Measurements from ENCODE around the gene DPEP1.
"Not testable (repeated sequence)": the region's sequence is repeated elsewhere in the genome, so short reads cannot be mapped to it uniquely, and the experiment has no call there.

DPEP1 gene

GRCh38 chr16:89667000-89667399 lies 53.6 kb downstream of the DPEP1 start:
- H3K27me3 ChIP-seq (ENCODE audit: insufficient read depth, low read length, poor library complexity, severe bottlenecking); H3K9ac ChIP-seq (ENCODE audit: low read depth, low read length, poor library complexity, severe bottlenecking); H3K4me3 ChIP-seq (ENCODE audit: low read length, poor library complexity, severe bottlenecking); H3F3A ChIP-seq (ENCODE audit: low read depth); H3K4me2 ChIP-seq (ENCODE audit: low read depth, low read length, poor library complexity, severe bottlenecking); H3K79me2 ChIP-seq (ENCODE audit: insufficient read depth, low read length); H3K36me3 ChIP-seq (ENCODE audit: insufficient read depth, low read length); H4K20me1 ChIP-seq (ENCODE audit: insufficient read depth, low read length, poor library complexity, severe bottlenecking); H2AFZ ChIP-seq (ENCODE audit: low read length); H3K9me3 ChIP-seq (ENCODE audit: insufficient read depth, low read depth, low read length); H3K9me2 ChIP-seq (replicated peaks; ENCODE audit: low read depth, low read length): not testable (repeated sequence)
- TF ChIP-seq CTCF (conservative IDR thresholded peaks at IDR 0.05; ENCODE audit: low read length) = 0 out of 2 replicates have a peak, but pooled peaks have one; percentile 16
- peaks cover 18% of the 10 kb centered on the region for H3K4me1 ChIP-seq (ENCODE audit: insufficient read depth, low read length, poor library complexity, severe bottlenecking)

GRCh38 chr16:89667633-89668032 lies 54.2 kb downstream of the DPEP1 start:
- H3K9me2 ChIP-seq (replicated peaks; ENCODE audit: low read depth, low read length) = no peaks in the 10 kb centered on the region
- no peak overlapping the region for H2AFZ ChIP-seq (ENCODE audit: low read length)
- H3K36me3 ChIP-seq (ENCODE audit: insufficient read depth, low read length) = no peaks in the 10 kb centered on the region
- H3K9ac ChIP-seq (ENCODE audit: low read depth, low read length, poor library complexity, severe bottlenecking) = no peak overlapping the region
- H3K4me1 ChIP-seq (ENCODE audit: insufficient read depth, low read length, poor library complexity, severe bottlenecking) = peaks cover 25% of the 10 kb centered on the region
- TF ChIP-seq EZH2phosphoT487 (IDR thresholded peaks at IDR 0.05; ENCODE audit: borderline replicate concordance) = no peak
- TF ChIP-seq CTCF (conservative IDR thresholded peaks at IDR 0.05; ENCODE audit: low read length) = no peak
- H3K79me2 ChIP-seq (ENCODE audit: insufficient read depth, low read length) = no peaks in the 10 kb centered on the region
- H3K27me3 ChIP-seq (ENCODE audit: insufficient read depth, low read length, poor library complexity, severe bottlenecking) = no peaks in the 10 kb centered on the region
- no peaks in the 10 kb centered on the region for H3K9me3 ChIP-seq (ENCODE audit: insufficient read depth, low read depth, low read length)
- no peaks in the 10 kb centered on the region for H4K20me1 ChIP-seq (ENCODE audit: insufficient read depth, low read length, poor library complexity, severe bottlenecking)
- no peaks in the 10 kb centered on the region for H3F3A ChIP-seq (ENCODE audit: low read depth)
- peak overlapping the region; percentile 38 for H3K4me2 ChIP-seq (ENCODE audit: low read depth, low read length, poor library complexity, severe bottlenecking)
- no peak overlapping the region for H3K4me3 ChIP-seq (ENCODE audit: low read length, poor library complexity, severe bottlenecking)

GRCh38 chr16:89668790-89669158 lies 55.3 kb downstream of the DPEP1 start:
- peak overlapping the region; percentile 28 for H3K4me3 ChIP-seq (ENCODE audit: low read length, poor library complexity, severe bottlenecking)

More at GRCh38 chr16:89668790-89669158, 55.3 kb downstream of the DPEP1 start:
- Histone ChIP-seq H3K4me2 (ENCODE audit: low read depth, low read length, poor library complexity, severe bottlenecking) (peak overlapping the region; percentile 38), H3K9me3 (ENCODE audit: insufficient read depth, low read depth, low read length) (no peaks in the 10 kb centered on the region), H3K79me2 (ENCODE audit: insufficient read depth, low read length) (no peaks in the 10 kb centered on the region), H3K4me1 (ENCODE audit: insufficient read depth, low read length, poor library complexity, severe bottlenecking) (peaks cover 30% of the 10 kb centered on the region), H3K9me2 (replicated peaks; ENCODE audit: low read depth, low read length) (no peaks in the 10 kb centered on the region), H3K36me3 (ENCODE audit: insufficient read depth, low read length) (no peaks in the 10 kb centered on the region), H3F3A (ENCODE audit: low read depth) (no peaks in the 10 kb centered on the region), H3K9ac (ENCODE audit: low read depth, low read length, poor library complexity, severe bottlenecking) (no peak overlapping the region), H3K27me3 (ENCODE audit: insufficient read depth, low read length, poor library complexity, severe bottlenecking) (no peaks in the 10 kb centered on the region), H4K20me1 (ENCODE audit: insufficient read depth, low read length, poor library complexity, severe bottlenecking) (no peaks in the 10 kb centered on the region), H2AFZ (ENCODE audit: low read length) (no peak overlapping the region)
- TF ChIP-seq EZH2phosphoT487 (IDR thresholded peaks at IDR 0.05; ENCODE audit: borderline replicate concordance) = no peak
- TF ChIP-seq CTCF (conservative IDR thresholded peaks at IDR 0.05; ENCODE audit: low read length) = no peak
